GM19372 (cell line): ENCODE measurements around the gene OSTC.

Source experiments
- ATAC-seq: cut with Tn5 transposase; IDR thresholded peaks from one replicate; pipeline ENCODE4 v1.9.1; 2021; ENCODE audit warnings: mild to moderate bottlenecking, low read depth, moderate library complexity; ENCODE audit not compliant: unreplicated experiment

The OSTC gene

GRCh38 chr4:108650212-108651013, at the start of gene OSTC:
Gene OSTC (plus strand): TSS chr4:108650599. CDS start chr4:108650656, 57 bp downstream.
- ATAC-seq = peak; percentile 91

GRCh38 chr4:108601106-108601505, 49.3 kb upstream of the OSTC start:
- ATAC-seq = no peak

- no peak for ATAC-seq
Measured at GRCh38 chr4:108601532-108601931, 48.9 kb upstream of the OSTC start.

- ATAC-seq = no peak
Measured at GRCh38 chr4:108602163-108602562, 48.2 kb upstream of the OSTC start.

- ATAC-seq = no peak
Measured at GRCh38 chr4:108607079-108607815, 43.2 kb upstream of the OSTC start.

GRCh38 chr4:108611365-108611764, 39.0 kb upstream of the OSTC start:
- no peak for ATAC-seq

GRCh38 chr4:108612365-108612764, 38.0 kb upstream of the OSTC start:
- ATAC-seq = no peak

- peak; percentile 14 for ATAC-seq
Measured at GRCh38 chr4:108619372-108620100, 30.9 kb upstream of the OSTC start.

GRCh38 chr4:108620101-108620932, 30.1 kb upstream of the OSTC start, which contains the start of gene RPL34:
Gene RPL34 (plus strand): TSS chr4:108620576. CDS start chr4:108621960, 1,384 bp downstream.
- ATAC-seq = peak; percentile 100

- peak; percentile 8 for ATAC-seq
Measured at GRCh38 chr4:108620933-108621905, 29.2 kb upstream of the OSTC start.

- no peak for ATAC-seq
Measured at GRCh38 chr4:108622022-108622421, 28.4 kb upstream of the OSTC start.

GRCh38 chr4:108622828-108623227, 27.6 kb upstream of the OSTC start:
- ATAC-seq = no peak

GRCh38 chr4:108624263-108625056, 25.9 kb upstream of the OSTC start:
- no peak for ATAC-seq

GRCh38 chr4:108626056-108626455, 24.3 kb upstream of the OSTC start:
- ATAC-seq = no peak

- no peak for ATAC-seq
Measured at GRCh38 chr4:108628411-108628810, 22.0 kb upstream of the OSTC start.

GRCh38 chr4:108635070-108635655, 15.2 kb upstream of the OSTC start:
- ATAC-seq = no peak

GRCh38 chr4:108636246-108636645, 14.2 kb upstream of the OSTC start:
- ATAC-seq = no peak

- ATAC-seq = no peak
Measured at GRCh38 chr4:108637856-108638255, 12.5 kb upstream of the OSTC start.
